Pancreas (tissue), 10 donors: ENCODE measurements around the gene NFIX. TPM values are rescaled to one million over a fixed set of nuclear protein-coding genes. Genes with fewer than 3 reads are reported as not detected.
A peak's percentile ranks its signal among the peaks of the same experiment; 100 is the strongest.

ENCODE experiments used
- ATAC-seq, 4 donors: fragments of 200-7000 bp; cut with Tn5 transposase; one replicate each; pipeline versions ENCODE4 v1.8.0 to v1.9.1; 2020; ENCODE audit warnings: mild to moderate bottlenecking in 4 of 4, moderate library complexity in 4 of 4
- DNase-seq, 6 donors: peaks; one replicate each; pipeline ENCODE4 v3.0.0-alpha.2; 2020
- FAIRE-seq: peaks from 2 replicates; lab custom pipeline; 2012; peaks lifted over from hg19 to GRCh38; lab: Jason Lieb, UNC
- H3K27ac ChIP-seq, 4 donors: fragments of 200-600 bp; sonication (generic); 1 replicate in 3 of 4; 2 replicates in 1 of 4; pipeline versions ENCODE4 v1.5.0 to v1.8.0; 2020
- H3K27me3 ChIP-seq, 4 donors: fragments of 200-600 bp; one replicate each; pipeline ENCODE4 v1.8.0; 2021
- H3K36me3 ChIP-seq, 3 donors: fragments of 200-600 bp; sonication (generic) in 1 of 3; one replicate each; pipeline versions ENCODE4 v1.5.0 to v1.8.0; 2020 to 2021
- H3K4me1 ChIP-seq, 3 donors: fragments of 200-600 bp; one replicate each; pipeline ENCODE4 v1.8.0; 2021
- H3K4me3 ChIP-seq, 4 donors: fragments of 200-600 bp; sonication (generic) in 2 of 4; one replicate each; pipeline versions ENCODE4 v1.5.0 to v1.8.0; 2020 to 2021
- H3K9me3 ChIP-seq, 4 donors: fragments of 200-600 bp; one replicate each; pipeline ENCODE4 v1.8.0; 2021
- WGBS, 2 donors: extraction: QIAGEN DNeasy Blood & Tissue Kit; methylation state at CpG; one replicate each; pipeline ENCODE4 v1.1.7; 2013; 5-methylcytosine and 5-hydroxymethylcytosine counted together
- intact Hi-C, 3 donors: fragments of 100-400 bp; cut with DNase I; formaldehyde crosslinking; loops; one replicate each; pipeline versions ENCODE4 v1.11.1 to v1.14.2; 2022
- polyA plus RNA-seq, 2 donors: library from polyadenylated mRNA; stranded (reverse); fragments of 200-250 nt; gene quantifications; one replicate each; pipeline ENCODE4 v1.2.3, GENCODE V29; 2013
- total RNA-seq, 6 donors: library from RNA; stranded (reverse); fragmentation: NEBNext Ultra II Directional in 4 of 6; extraction: Animal tissue kit (Norgen Biotek cat#: 25700) in 4 of 6; gene quantifications; one replicate each; pipeline versions ENCODE4 v1.2.1 to v1.2.4, GENCODE V29; 2021 to 2023
- TF ChIP-seq, protein P1 (sequence below), 4 donors: fragments of 200-600 bp; sonication (generic) in 3 of 4; IDR thresholded peaks; one replicate each; pipeline versions ENCODE4 v1.5.0 to v1.8.0; 2021; ENCODE audit warnings: antibody characterized with exemption in 4 of 4
- donor health status: healthy with polysubstance abuse.
- donor health status: DM: no; HTN: no; CAD: no; lungs with moderate emphysema.
- donor health status: DM: no; HTN: no; CAD: no.
- donor health status: control.
- donor health status: control.
- donor health status: Bipolar disorder and iron deficiency.
- donor health status: DM: yes; HTN: yes; CAD: no.
- donor health status: DM: no; HTN: no; CAD: no.
- donor health status: DM: no; HTN: no; CAD: no.
- donor health status: DM: yes; HTN: yes; CAD: no.

The NFIX gene
- total and polyA plus RNA-seq, 8 donors = 8.3 to 45.1 (median 32.7) TPM

GRCh38 chr19:13115936-13116281 is 120.6 kb downstream of the NFIX start:
- intact Hi-C loops = no loop called here
- peaks cover 0 to 11% (median 0%) of the 10 kb centered on the region in 3 donors for H3K36me3 ChIP-seq
- DNase-seq (no peak), ATAC-seq (no peak), FAIRE-seq (no peak)
- 0 to 1% methylated on average over 18 of the region's 18 CpGs for WGBS, 2 donors
- peaks cover 4 to 18% (median 4%) of the 10 kb centered on the region in 3 donors for H3K4me1 ChIP-seq
- H3K4me3 ChIP-seq = peak overlapping the region; percentile 74 to 99 (median 98)
- no peaks in the 10 kb centered on the region for H3K27me3 ChIP-seq
- H3K27ac ChIP-seq = no peak overlapping the region
- no peaks in the 10 kb centered on the region for H3K9me3 ChIP-seq
- TF ChIP-seq, protein P1, sequence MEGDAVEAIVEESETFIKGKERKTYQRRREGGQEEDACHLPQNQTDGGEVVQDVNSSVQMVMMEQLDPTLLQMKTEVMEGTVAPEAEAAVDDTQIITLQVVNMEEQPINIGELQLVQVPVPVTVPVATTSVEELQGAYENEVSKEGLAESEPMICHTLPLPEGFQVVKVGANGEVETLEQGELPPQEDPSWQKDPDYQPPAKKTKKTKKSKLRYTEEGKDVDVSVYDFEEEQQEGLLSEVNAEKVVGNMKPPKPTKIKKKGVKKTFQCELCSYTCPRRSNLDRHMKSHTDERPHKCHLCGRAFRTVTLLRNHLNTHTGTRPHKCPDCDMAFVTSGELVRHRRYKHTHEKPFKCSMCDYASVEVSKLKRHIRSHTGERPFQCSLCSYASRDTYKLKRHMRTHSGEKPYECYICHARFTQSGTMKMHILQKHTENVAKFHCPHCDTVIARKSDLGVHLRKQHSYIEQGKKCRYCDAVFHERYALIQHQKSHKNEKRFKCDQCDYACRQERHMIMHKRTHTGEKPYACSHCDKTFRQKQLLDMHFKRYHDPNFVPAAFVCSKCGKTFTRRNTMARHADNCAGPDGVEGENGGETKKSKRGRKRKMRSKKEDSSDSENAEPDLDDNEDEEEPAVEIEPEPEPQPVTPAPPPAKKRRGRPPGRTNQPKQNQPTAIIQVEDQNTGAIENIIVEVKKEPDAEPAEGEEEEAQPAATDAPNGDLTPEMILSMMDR (IDR thresholded peaks at IDR 0.05) = no peak

GRCh38 chr19:13116282-13117175 is 121.3 kb downstream of the NFIX start, which contains the start of gene TRMT1:
Gene TRMT1 (minus strand): TSS chr19:13116740. CDS start chr19:13116399, 341 bp downstream.
- peak; percentile 83 to 88 (median 85) for ATAC-seq
- H3K27me3 ChIP-seq = no peaks in the 10 kb centered on the region
- peak; percentile 37 for FAIRE-seq
- peaks cover 4 to 18% (median 4%) of the 10 kb centered on the region in 3 donors for H3K4me1 ChIP-seq
- intact Hi-C loops = no loop called here
- peak; percentile 86 to 95 (median 93) for DNase-seq
- peak within 1 kb of the TSS; percentile 74 to 99 (median 98) for H3K4me3 ChIP-seq
- H3K9me3 ChIP-seq = no peaks in the 10 kb centered on the region
- peak within 1 kb of the TSS in 3 of 4 donors; percentile 57 to 68 (median 68) for H3K27ac ChIP-seq
- peaks cover 0 to 11% (median 0%) of the 10 kb centered on the region in 3 donors for H3K36me3 ChIP-seq
- WGBS, 2 donors = 0% methylated on average over 51 of the region's 51 CpGs
- TF ChIP-seq, protein P1 (IDR thresholded peaks at IDR 0.05) = no peak

- intact Hi-C loops = no loop called here
These were observed 122.0 kb downstream of the NFIX start for GRCh38 chr19:13117176-13117771.

DNA sequence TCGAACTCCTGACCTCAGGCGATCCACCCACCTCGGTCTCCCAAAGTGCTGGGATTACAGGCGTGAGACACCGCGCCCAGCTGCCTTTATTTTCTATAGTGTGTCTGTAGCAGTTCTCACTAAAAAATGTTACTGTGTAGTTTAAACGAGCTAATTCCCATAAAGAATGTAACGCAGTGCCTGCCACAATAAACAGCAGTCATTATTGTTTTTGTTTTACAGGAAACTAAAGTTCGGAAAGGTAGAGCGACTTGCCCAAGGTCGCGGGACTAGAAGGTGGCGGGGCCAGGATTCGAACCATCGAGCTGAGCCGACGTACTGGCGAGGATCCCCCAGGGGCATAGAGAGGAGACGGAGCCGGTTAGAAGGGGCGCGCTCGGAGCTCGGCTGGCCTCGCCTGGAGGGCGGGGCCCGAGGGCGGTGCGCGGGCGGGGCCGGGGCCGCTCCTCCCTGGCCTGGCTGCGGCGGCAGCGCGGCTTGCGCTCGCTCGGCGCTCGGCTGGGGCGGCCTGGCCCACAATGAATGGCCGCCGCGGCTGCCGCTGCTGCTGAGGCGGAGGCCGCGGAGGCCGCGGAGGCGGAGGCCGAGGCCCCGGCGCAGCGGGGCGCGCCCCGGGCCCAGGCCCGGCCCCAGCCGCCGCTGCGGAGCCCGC is 122.6 kb downstream of the NFIX start, which contains the start of gene NACC1:
NACC1 (plus strand) TSS at position 493 of the 652 bp plus-strand sequence. CDS start 16,944 bp downstream, outside the sequence.
- H3K4me1 ChIP-seq = peaks cover 4 to 18% (median 4%) of the 10 kb centered on the region in 3 donors
- H3K27ac ChIP-seq = peak within 1 kb of the TSS in 3 of 4 donors; percentile 48 to 68 (median 68)
- peaks cover 0 to 5% (median 0%) of the 10 kb centered on the region in 3 donors for H3K36me3 ChIP-seq
- H3K4me3 ChIP-seq = peak within 1 kb of the TSS; percentile 74 to 99 (median 98)
- 3 to 5% methylated on average over 44 to 65 of the region's 65 CpGs for WGBS, 2 donors
- H3K27me3 ChIP-seq = no peaks in the 10 kb centered on the region
- FAIRE-seq (no peak), DNase-seq (peak; percentile 85 to 96 (median 92)), ATAC-seq (peak; percentile 92 to 96 (median 95))
- TF ChIP-seq, protein P1 (IDR thresholded peaks at IDR 0.05) = no peak
- intact Hi-C loops = no loop called here
- H3K9me3 ChIP-seq = no peaks in the 10 kb centered on the region

More at GRCh38 chr19:13117176-13117771, 122.0 kb downstream of the NFIX start:
- H3K27ac ChIP-seq = peak overlapping the region in 3 of 4 donors; percentile 48 to 68 (median 68)
- DNase-seq = no peak
- ATAC-seq = peak; percentile 4 to 31 (median 14)
- peaks cover 4 to 18% (median 4%) of the 10 kb centered on the region in 3 donors for H3K4me1 ChIP-seq
- no peaks in the 10 kb centered on the region for H3K9me3 ChIP-seq
- H3K27me3 ChIP-seq = no peaks in the 10 kb centered on the region
- TF ChIP-seq, protein P1 (IDR thresholded peaks at IDR 0.05) = no peak
- WGBS, 2 donors = 9 to 10% methylated on average over 20 of the region's 20 CpGs
- H3K4me3 ChIP-seq = peak overlapping the region; percentile 74 to 99 (median 98)
- FAIRE-seq = no peak
- peaks cover 0 to 11% (median 0%) of the 10 kb centered on the region in 3 donors for H3K36me3 ChIP-seq
